HG03354 (cell line): ENCODE results near the gene ATP2B2.

Experiments
- ATAC-seq: cut with Tn5 transposase; IDR thresholded peaks from one replicate; pipeline ENCODE4 v1.9.1; 2021; ENCODE audit warnings: mild to moderate bottlenecking; ENCODE audit not compliant: unreplicated experiment, poor library complexity, severe bottlenecking

Gene ATP2B2

DNA sequence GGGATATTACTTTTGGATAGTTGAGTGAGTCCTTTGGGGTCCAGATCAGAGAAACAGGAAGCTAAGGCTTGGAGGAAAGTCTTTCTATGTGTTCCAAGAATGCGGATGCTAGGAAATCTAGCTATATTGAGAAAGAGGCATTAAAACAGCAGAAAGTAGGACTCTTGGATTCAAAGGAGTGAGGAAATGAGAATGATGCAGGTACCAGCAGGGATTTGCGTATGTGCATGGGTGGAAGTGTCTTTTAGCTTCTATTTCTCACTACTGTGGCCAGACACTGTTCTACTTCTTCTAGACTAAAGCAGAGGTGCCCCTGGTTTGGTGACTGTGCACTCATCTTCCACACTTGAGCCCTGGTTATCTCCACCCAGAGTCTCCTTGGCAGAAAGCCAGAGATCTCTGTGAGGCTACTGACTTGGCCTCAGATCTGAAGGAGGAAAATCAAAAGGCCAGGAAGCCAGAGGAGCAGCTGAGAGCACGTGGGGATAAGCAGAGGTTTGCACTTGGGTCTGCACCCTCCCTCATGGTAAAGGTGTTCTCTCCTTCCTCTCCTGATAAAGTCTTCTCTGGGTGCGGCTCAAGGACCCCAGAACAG lies 44.3 kb downstream of the ATP2B2 start:
- ATAC-seq: no peak

DNA sequence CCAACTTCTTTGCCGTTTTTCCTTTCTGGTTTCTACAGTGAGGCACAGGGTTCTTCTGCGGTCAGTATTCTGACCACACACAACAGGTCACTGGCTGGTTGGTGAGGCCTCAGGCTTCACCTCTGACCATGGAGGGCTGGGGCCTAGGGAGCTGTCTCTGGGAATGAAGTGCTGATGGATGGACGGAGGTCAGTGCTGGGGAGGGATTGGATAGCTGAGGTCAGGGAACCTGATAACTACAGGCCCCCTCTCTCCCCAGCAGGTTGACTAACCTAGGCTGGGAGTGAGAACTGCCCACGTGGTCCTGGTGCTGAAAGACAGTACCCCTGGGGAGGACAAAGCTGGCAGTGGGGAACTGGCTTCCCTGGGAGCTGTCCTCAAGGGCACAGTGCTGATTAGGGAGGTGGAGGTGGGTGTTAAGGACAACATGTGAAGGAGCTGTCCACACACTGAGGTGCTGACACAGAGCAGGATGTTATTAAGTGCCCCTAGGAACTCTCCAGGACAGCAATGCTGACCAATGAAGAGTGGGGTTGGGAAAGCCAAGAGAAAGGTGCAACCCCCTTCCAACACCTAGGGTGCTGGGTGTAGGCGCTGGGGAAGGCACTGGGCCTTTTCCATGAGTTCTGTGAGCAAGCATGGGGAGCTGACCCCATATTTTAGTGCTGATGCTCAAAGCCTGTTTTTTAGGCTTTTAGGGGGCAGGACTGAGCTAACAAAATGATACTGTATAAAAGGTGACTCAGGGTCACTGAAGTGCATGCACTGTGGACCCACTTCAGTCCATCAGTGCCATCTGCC lies 45.2 kb downstream of the ATP2B2 start:
- peak; percentile 56 for ATAC-seq

DNA sequence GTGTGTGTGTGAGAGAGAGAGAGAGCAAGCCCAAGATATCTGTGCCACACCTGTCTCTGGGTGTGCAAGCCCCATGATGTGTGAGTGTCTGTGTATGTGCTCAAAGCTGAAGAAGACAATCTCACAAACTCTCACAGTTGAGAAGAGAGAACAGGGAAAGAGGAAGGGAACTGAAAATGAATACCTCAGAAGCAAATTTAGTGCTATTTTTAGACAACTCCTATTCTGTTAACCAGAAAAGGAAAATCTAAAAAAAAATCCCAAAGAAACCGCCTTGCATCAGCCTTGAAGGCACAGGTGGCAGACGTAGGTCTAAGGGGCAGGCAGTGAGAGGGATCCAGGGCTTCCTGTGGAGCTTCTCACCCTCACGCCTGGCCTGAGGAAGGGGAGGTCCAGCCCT lies 47.8 kb downstream of the ATP2B2 start:
- ATAC-seq: no peak

DNA sequence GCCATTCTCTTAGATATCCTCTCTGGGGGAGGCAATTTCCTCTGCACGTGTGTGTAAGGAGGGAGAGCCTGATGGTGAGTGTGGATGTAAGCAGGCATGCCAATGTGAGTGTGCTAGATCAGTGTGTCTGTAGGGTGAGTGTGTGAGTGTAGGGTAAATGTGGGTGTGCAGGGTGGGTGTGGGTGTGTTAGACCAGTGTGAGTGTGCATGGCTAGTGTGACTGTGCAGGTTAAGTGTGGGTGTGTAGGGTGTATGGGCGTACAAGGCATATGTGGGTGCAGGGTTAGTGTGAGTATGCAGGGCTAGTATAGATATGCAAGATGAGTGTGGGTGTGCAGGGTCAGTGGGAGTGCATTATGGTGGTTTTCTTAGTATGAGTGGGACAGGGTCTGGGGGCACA lies 48.4 kb downstream of the ATP2B2 start:
- ATAC-seq: no peak

DNA sequence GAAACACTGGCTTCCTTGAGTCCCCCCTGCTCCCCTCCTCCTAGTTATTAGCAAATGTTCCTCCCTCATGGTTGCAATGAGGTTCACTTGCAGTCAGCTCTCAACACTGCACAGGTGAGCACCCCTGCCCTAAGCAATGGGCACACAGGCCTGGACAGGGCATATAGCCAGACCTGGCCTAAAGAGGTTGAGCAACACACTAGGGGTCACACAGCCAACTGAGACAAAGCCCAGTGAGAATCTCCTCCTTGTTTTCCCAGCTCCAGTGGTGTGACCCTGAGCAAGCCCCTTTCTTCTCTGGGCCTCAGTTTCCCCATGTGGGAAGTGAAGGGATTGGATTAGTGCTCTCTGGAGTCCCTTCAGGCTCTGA lies 49.9 kb downstream of the ATP2B2 start:
- no peak for ATAC-seq

DNA sequence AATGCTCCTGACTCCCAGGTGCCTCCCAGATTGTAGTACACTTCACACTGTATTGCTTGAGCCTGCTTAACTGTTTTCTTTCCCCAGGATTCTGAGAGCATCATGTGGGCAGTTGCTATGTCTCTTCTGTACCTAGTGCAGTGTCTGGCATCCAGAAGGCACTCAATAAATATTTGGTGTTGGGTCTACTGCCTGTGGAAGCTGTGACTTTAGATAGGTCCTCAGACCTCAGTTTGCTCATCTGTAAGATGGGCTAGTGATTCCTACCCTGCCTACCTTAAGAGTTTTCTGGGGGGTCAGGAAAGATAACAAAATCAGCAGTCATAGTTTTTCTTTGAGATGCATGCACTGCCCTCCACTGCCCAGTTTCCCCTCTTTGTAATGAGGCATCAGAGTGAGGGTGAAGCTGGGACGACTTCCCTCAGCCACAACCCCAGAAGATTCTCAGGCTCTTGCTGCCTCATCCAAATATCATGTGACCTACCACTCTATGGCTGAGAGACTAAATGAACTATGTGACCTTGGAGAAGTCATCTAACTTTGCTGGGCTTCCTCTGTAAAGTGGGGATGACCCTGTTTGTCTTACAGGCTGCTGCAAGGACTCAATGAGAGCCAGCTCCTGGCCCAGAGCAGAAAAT lies 50.4 kb downstream of the ATP2B2 start:
- ATAC-seq: no peak

DNA sequence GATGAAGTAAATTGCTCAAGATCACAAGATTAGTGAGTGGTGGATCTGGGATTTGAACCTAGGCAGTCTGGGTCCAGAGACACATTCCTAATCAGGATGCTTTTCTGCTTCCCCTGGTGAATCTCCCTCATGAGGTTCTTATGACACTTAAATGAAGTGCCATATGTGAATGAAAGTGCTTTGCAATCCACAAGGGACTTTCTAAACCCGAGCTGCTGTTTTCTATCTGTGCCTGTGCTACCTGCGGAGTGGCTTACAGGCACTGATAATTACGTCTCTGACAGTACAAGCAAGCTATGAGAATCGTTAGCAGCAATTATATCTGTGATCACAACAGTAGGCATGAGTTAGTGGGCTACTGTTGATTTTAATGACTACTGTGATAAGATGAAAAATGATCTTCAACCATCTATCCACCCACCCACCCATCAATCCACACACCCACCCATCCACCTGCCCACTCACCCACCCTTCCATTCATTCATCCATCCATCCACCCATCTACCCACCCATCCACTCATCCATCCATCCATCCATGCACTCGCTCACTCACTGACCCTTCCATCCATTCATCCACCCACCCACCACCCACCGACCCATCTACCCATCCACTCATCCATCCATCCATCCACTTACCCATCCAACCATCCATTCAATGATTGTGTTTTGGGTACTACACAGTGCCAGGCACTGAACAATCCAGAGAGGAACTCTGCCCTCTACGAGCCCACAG lies 51.8 kb downstream of the ATP2B2 start:
- no peak for ATAC-seq

DNA sequence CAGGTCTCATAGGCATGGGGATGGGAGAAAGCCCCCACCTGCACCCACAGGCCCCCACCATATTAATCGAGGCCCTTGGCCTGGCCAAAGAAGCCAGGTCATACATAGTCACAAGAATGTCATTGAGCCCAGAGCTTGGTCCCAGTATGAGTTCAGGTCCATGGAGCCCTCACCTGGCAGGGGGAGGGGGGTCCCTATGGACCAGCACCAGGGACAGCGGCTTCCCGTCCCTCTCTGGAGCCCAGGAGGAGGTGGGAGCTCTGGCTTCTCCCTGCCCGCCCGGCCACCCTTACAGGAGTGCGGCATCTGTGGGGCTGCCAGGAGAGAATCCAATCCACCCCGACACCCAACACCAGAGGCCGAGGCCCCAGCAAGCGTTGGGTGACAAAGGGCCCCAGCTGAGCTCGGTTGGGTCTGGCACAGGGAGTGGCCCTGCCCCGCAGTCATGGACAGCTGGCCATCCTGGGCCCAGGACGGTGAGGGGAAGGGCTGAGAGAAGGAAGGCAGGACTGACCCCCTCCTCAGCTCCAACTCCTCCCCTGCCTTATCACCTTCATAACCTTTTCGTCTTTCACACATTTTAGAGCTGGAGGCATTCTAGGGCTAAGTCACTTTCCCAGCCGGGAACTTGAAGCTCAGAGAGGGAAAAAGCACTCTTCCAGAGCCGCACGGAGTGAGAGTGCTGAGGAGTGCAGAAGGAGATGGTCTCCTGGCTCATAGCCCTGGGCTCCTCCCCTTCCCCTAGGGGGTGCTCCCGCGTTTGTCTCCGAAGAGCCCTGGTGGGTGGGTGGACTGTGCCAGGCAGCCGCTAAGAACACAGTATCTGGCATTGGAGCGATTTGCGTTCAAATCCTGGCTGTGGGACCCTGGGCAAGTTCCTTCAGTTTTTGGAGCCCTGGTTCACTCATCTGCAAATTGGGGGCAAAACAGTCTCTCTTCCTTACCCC lies 54.6 kb downstream of the ATP2B2 start:
- no peak for ATAC-seq

DNA sequence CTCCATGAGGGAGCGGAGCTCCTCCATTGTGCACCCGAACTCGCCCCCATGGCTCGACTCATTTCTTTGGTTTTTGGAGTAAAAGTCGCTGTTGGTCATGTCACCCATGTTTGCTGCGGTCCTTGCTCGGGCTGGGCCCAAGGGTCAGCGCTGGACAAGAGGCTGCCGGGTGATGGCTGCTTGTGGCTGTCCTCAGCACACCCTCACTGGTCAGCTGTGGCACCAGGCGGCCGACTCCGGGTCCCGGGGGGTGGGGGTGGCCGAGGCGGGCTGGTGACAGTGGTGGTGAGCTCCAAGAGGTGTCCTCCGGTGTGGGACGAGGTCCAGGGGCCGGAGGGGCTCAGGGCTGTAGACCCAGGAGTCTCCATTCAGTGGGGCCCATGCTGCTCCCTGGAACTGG lies 56.0 kb downstream of the ATP2B2 start:
- no peak for ATAC-seq

DNA sequence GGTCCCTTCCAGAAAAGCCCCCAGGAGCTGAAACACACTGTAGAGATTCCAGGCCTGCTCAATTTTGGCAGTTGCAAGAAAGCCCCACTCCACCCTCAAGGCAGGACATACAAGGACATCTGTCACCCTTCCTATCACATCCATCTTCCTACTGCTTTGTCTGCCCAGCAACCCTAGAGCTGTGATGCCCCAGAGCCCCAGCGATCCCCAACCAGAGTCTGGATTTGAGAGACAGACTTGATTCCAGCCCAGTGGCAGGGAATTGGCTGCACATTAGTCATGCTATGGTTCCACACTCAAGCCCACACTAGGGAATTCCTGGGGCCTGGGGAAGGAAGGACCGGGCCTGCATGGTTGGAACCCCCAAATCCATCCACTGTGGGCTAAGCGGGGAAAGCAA lies 56.8 kb downstream of the ATP2B2 start:
- no peak for ATAC-seq

DNA sequence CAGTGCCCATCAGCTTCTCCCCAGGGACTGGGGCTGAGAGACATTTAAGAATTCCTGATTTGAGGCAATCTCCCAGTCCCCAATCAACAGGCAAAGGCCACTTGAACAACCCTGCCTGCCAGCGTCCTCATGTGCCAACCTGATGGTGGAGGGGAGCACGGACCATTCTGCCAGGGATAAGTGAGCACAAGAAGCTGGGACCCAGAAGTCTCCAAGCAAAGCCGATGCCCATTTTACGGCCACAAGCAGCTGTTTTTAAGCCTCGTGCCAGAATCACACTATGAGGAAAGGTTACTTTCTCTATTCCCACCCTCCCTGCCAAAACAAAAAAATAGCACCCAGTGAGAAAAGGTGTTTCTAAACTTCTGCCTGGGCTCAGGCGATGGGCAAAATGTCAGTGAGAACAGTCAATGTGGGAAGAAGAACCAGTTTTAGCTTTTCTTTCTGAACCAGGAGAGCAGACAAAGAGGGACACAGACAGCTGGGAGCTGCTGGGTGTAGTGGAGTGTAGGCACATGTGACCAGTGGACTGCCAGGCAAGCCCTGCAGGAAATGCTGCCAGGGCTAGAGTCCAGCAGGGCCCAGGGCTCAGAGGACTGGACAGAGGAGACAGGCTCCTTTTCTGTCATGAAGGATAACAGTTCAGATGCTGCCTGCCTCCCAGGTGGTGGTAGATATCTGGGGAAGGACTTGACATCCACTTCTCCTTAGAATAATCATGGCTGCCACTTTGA lies 57.7 kb downstream of the ATP2B2 start:
- ATAC-seq: no peak

DNA sequence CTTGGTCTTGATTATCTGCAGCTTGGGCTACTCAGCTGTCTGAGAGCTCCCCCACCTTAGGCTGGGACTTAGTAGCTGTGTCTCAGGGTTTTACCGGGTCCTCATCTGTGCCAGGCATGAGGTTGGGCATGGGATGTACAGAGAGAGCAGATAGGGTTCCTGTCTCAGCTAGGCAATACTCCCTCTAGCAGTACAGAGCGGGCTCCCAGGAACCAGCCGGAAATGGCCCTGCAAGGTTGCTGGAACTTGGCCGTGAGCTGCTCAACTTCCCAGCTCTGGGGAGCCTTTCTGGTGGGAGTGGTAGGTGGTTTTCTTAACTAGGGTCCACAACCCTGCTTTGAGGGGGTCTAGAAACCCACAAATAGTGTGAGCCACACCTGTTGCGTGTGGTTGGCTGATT lies 58.3 kb downstream of the ATP2B2 start:
- ATAC-seq: no peak

DNA sequence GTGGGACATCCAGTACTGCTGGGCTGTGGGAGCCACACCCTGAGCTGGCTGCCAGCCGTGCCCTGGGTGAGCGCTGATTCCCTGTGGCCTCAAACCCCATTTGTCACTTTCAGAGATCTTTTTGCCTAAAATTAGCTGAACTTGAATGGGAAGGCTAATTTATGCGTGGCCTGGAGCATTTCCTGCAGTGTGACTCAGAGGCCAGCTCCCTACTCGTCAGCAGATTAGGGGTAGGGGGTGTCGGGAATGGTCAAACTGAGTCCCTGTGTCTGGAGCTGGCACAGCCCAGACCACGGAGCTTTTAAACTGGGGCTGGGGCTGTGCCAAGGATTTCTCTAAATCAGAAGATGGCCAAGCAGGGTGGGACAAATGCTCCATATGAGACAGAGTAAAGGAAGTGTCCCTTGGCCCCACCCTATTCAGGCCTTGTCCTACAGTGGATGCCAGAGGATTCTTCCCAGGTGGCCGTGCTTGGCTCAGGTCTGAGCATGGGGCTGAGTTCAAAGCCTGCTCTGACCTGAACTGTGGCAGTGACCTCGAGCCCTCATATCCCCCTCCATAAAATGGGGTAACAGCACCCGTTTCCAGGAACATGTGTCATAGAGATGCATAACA lies 59.7 kb downstream of the ATP2B2 start:
- ATAC-seq: no peak

DNA sequence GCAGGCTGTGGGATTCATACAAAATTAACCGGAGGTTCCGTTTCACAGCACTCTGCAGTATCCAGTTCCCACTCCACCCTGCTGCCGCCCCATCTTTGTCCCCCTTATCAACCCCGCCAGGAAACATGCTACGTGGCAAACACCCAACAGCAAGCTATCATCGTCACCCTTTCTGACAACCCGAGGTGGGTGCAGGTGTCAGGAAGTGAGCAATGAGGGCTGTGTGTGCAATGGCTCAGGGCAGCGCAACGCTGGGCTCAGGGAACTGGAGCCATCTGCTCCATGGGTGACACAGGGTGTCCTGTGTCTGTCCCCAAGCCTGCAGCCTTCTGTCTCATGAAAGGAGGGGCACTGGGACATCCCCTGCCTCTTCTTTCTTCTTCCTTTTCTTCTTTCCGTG lies 60.9 kb downstream of the ATP2B2 start:
- no peak for ATAC-seq

DNA sequence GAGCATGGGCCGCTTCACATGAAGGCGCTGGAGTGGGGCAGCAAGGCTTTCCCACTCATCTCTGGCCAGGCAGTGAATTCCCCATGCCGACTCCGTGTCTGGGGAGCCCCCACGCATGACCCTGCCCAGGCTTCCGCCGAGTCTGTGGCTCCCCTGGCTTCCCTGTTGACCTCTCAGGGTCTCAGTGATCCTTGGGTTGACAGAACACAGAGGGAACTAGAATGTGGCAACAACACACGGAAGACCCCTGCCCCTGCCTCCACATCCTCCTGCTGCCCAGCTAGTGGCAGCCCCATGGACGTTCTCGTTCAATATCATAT lies 61.3 kb downstream of the ATP2B2 start:
- no peak for ATAC-seq

DNA sequence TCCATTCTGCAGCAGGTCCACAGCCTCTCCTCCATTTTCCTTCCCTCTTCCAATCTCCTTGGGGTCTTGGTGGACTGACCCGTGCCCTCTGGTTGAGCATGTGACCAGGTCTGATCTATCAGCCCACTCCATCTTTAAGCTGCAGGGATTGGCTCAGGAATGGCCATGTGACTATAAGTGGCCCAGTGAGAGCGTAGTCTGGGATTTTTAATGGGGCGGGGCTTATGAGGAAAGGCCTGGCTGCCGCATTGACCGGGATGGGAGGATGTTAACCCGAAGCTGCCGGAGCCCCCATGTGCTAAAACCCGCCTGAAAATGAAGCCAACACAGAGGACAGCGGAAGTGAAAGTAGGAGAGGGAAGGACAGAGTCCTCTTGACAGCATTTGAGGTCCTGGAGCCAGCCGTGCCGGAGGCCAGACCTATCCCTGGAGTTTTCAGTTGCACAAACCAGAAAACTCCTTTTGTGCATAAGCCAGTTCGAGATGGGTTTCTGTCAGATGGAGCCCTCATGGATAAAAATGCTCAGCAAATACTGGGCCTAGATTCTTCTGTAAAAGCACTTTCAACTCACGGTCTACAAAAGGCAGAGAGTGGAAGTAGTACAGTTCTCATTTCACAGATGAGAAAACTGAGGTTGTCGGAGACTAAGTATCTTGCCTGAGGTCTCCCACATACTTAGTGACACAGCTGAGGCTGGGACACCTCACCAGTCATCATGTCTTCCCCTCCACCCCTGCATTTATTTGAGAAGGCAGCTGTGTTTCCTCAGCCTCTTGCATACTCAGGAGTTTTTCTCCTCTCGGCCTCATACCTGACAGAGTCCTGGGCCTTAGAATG lies 61.9 kb downstream of the ATP2B2 start:
- no peak for ATAC-seq

DNA sequence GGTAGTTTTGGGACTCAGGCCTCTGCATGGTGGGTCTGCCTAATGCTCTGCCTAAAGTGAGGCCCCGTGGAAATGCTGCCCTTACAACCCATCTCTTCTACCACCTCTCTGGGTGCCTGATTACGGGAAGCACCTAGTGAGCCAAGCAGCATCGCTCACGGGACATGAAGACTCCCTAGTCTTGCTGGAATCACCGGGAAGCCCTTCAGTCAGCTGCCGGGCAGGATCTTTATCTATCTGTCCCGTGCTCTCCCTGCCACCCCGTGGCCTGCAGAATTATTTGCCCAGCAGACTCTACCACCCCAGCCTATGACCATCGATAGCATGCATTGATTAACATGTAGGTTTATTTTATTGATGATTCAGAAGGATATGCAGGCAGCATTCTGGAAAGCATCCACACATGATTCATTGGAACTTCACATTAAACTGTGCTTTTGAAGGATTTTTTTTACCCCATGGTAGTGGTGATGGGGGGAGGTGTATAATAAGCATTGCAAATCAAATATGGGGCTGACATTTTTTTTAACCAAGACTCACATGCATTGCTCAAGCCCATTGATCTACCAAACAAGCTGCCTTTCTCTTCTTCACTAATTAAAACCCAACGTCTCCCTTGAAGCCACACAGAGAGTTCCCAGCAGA lies 63.1 kb downstream of the ATP2B2 start:
- ATAC-seq: no peak
